HG02884 (cell line): Measurements from ENCODE around the gene VPS13C.
"Not testable (repeated sequence)": the region's sequence is repeated elsewhere in the genome, so short reads cannot be mapped to it uniquely, and the experiment has no call there.

Experiments used
- ATAC-seq: cut with Tn5 transposase; IDR thresholded peaks from one replicate; pipeline ENCODE4 v1.9.1; 2021; ENCODE audit warnings: mild to moderate bottlenecking, moderate library complexity; ENCODE audit not compliant: unreplicated experiment

VPS13C gene

DNA sequence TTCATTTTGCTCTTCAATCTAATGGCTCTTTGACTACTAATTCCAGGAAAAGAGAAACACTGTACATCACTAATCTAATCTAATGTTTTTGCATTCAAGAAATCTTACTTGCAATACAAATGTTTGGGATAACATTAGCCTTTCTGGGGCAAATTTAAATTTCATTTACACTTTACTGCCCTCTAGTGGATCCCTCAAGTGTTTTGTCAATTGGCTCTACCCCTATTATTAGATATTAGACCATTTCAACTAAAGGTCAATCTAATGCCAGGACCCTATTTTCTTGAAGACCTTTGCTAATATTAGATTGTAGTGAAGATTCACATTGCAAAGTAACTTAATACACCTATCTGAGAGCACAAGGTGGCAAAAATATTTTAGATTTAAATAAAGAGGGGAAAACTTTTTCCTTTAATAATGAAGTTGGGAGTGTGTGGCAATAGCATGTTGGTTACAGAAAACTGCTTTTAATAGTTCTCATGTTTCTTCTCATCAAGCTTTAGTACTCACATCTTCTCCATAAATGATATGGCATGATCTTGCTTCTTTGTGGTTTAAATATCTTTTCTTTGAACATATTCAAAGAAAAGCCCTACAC, 11.6 kb upstream of the VPS13C start:
- no peak for ATAC-seq

DNA sequence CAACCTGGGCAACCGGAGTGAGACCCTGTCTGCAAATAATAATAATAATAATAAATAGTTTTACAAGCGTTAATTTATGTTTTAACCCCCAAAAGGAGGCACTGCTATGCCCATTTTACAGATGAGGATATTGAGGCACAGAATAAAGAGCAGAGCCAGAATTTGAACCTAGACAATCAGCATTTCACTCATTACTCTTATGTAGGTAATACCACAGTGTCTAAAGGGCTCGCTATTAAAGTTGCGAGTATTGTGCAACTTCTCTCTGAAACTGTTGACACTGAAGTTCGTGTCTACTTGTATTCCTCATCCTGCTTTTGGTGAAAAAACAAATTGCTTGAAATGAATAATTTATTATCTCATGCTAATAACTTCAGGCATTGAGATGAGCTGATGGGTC, 9.3 kb upstream of the VPS13C start:
- ATAC-seq: no peak

DNA sequence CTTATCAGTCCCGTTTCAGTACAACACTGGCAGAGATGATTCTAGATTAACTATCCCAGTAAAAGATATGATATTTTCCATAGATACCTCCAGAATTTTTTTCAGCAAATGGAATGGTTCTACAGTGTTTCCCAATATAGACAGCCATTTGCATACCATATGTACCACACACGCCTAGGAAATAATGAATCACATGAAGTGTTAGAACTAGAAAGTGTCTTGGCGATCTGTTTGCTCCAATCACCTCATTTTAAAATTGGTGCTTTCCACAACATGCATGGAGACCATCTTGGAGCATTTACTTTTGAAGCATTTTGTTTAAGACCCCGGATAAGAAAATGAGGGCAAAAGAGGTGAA, 8.5 kb upstream of the VPS13C start:
- ATAC-seq: no peak

DNA sequence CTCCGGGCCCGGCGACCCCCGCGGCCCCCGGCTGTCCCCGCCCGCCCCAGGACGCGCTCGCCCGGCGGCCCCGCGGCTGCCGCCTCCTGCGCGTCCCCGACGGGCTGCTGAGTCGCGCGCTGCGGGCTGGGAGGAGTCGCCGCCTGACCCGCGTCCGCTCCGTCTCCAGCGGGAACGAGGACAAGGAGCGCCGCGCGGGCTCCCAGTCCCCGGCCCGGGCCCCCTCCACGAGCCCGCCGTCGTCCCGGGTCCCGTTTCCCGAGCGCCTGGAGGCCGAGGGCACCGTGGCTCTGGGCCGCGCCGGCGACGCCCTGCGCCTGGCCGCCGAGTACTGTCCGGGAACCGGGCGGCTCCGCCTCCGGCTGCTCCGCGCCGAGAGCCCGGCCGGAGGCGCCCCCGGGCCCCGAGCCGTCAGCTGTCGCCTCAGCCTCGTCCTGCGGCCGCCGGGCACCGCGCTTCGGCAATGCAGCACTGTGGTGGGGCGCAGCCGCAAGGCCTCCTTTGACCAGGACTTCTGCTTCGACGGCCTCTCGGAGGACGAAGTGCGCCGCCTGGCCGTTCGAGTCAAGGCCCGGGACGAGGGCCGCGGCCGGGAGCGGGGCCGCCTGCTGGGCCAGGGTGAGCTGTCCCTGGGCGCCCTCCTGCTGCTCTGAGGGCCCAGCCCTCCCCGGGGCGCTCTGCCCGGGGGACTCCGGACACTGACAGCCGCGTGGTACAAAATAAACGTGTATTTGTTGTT, 8.0 kb upstream of the VPS13C start:
- peak; percentile 40 for ATAC-seq

DNA sequence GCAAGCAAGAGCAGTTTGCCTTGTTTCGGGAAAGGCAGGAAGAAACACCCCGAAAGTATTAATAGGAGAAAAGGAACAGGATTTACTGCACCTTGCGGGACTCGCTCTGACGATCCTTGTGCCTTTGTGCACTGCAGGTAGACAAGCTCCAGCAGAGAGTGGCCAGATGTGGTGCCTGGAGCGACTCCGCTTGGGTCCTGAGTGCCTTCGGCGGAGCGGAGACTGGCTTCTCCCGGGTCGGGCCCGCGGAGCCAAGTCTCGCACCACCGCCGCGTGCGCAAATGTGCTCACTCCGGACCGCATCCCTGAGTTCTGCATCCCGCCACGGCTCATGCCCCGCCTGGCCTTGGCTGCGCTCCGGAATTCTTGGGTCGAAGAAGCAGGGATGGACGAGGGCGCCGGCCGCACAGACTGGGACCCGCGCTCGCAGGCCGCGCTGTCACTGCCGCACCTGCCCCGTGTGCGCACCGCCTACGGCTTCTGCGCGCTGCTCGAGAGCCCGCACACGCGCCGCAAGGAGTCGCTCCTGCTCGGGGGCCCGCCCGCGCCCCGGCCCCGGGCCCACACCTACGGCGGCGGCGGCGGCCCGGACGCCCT, 7.3 kb upstream of the VPS13C start:
- ATAC-seq: peak; percentile 27

DNA sequence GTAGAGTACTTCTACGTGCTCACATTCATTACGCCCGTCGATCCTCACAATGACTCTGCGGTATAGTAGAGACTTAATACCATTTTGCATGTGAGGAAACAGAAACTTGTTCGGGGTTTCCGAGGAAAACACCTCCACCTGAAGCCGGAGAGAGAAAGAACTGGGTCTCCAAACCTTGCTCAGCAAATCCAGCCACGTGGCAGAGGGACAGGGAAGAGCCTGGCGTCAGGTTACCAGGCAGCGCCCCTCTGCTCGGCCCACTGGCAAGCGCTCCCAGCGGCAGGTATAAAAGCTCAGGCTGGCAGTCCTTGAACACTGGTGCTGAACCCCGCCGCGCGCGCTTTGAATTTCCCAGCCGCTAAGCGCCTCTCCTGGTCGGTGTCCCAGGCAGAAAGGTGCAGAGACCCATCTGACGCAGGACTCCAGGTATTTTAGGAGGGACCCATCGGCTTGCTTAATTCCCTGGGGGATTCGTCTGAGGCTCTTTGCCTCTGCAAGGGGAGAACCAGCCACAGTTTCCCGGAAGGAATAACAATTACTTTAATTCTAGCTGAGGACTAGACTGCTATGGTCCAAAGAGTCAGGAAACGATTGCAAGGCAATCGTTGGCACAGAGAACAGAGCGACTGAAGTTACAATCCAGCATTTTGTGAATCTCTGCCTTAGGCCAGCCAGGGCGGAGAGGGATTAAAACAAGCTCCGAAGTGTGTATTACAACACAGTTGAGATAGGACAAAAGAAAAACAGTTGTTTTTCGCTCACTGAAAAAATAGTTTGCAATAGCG, 6.6 kb upstream of the VPS13C start, which contains the start of gene C2CD4A:
TSS of gene C2CD4A (plus strand) at position 315 of the 785 bp plus-strand sequence. CDS start 637 bp downstream, outside the sequence.
- no peak for ATAC-seq

DNA sequence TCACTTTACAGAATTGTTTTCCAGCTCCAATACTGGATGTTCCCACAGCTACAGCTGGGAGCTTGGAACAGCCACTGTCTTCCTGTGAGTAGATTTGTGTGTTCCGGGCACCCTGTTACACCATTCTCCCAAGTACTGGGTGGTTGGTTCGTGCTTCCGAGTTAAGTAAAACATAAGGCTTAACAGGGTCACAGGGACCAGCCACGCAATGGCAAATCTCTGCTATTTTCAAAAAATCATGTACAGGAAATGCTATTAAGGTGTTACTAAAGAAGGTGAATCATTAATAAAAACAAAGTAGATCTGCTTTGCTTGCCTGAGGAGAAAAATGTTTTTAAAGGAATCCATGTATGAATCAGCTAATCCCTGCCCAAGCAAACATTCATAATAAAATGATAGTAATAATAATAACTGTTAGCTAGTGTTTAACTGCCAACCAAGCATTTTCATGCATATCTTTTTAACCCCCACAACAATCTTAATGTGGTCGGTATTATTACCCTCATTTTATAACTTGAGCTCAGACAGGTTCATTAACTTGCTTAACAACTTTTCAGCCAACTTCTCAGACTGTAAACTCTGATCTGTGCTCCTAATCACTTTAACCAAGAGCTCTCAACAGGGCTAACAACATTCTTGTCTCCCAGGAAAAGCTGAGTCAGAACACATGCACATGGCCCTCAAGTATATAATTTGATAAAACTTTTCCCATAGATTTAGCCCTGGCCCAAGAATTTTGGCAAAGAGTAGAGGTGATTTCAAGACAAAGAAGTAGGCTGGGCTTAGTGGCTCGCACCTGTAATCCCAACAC, 3.8 kb upstream of the VPS13C start:
- no peak for ATAC-seq

DNA sequence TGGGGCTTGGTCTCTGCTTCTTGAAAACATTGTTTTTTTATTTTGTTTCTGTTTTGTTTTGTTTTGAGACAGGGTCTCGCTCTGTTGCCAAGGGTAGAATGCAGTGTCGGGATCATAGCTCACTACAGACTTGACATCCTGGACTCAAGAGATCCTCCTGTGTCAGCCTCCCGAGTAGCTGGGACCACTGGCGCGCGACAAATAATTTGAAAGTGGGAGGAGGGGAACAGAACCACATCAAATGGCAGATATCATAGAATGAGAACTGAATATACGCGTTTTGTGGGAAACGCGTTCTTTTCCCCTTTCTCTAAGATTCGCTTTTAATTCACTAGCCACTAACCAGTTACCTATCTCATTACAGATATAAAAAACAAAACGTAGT, 641 bp upstream of the VPS13C start:
- no peak for ATAC-seq

DNA sequence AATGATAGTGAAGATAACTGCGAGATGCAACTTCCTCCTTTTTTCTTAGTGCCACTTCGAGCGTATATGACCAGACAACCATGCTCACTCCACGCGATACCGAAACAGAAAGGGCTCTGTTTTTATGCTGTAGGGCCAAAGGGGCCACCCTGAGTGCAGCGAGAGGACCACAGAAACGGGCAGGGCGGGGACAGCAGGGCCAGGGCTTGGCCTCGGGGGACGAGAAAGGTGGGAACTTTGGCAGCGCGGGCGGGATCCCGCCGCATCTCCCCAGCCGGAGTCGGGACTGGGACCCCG, 483 bp downstream of the VPS13C start:
- ATAC-seq: peak; percentile 77

DNA sequence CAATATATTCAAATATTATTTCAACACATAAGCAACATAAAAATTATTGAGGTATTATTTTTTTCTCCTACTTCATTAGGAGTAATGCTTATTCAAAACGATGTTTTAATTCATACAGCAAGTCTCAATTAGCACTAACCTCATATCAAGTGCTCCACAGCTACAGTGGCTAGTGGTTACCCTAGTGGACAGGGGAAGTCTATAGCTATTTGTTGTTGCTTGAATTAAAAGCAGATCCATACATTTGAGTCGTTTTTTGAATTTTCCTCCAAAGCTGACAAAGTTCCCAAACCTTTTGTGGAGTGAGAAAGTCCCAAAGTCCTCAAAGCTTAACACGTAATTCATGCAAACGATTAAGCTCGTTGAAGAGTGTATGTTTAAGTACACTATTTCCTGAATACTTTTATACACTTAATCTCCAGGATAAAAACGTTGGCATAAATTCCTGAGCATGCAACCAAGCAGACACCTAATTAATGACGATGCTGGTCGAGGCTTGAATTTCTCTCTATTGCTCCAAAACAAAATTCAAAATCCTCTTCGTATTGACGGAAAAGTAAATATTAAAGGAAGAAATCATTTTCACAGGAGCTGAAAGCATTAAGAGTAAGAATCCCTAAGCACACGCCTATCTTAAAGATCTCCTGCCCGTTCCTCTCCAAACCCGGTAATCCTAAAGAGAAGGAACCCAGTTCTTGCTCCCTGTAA, 985 bp downstream of the VPS13C start:
- no peak for ATAC-seq

DNA sequence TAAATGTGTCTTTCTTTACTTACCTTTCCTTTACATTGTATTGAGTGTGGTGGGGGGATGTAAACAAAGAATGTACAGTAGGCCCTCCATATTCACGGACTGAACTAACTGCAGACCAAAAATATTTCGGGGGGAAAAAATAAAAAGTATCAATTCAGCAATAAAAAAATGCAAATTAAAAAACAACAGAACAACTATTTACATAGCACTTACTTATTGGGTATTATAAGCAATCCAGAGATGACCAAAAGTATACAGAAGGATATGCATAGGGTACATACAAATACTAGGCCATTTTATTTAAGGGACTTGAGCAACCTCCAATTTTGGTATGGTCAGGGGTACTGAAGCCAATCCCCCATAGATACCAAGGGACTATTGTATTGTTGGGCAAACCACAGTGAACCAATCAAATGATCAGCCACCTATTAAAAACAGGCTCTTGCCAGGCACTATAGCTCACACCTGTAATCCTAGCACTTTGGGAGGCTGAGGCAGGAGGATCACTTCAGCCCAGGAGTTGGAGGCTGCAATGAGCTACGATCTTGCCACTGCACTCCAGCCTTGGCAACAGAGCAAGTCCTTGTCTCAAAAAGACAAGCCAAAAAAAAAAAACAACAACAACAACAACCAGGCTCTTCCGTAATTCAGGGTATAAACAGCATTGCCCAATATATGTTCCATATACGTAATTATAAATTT, 1.8 kb downstream of the VPS13C start:
- no peak for ATAC-seq

DNA sequence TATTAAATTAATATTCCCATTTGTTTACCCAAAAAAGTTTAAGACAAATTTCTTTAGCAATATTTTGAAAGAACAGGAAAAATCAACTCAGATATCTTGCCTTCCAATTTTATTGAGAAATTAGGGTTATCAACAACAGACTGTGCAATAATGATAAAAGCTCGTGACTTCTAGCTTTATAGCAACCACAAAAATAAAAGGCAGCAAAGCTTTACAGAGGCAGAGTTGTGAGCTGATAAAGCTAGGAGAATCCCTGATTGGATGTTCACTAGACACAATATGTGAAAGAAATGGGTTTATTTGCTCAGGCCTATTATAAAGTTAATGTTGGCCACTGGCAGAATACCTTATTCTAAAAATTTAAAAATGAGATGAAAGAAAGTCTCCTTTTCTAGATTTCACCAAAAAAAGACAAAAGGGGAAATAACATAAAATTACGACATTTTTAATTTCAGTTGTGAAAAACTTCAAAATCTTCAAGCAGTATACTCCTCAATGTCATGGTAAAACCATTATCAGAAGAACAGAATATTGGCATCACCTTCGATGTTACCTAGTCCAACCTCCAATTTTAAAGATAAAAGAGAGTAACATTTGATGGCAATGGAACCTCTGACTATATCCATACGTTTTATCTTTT, 2.8 kb downstream of the VPS13C start:
- ATAC-seq: no peak

DNA sequence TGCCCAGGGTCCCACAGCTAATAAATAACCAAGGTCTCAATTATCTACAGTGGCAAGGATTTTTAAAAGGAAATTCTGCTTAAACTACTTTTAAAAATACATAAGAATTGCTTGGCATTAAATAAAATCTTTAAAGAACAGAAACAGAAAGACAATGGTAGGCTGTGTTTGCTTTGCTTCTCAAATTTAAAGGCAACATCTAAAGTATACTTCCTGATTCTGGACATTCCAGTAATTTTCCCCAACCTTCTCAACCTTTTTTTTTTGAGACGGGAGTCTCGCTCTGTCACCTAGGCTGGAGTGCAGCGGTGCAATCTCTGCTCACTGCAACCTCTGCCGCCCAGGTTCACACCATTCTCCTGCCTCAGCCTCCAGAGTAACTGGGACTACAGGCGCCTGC, 5.3 kb downstream of the VPS13C start:
- ATAC-seq: no peak

DNA sequence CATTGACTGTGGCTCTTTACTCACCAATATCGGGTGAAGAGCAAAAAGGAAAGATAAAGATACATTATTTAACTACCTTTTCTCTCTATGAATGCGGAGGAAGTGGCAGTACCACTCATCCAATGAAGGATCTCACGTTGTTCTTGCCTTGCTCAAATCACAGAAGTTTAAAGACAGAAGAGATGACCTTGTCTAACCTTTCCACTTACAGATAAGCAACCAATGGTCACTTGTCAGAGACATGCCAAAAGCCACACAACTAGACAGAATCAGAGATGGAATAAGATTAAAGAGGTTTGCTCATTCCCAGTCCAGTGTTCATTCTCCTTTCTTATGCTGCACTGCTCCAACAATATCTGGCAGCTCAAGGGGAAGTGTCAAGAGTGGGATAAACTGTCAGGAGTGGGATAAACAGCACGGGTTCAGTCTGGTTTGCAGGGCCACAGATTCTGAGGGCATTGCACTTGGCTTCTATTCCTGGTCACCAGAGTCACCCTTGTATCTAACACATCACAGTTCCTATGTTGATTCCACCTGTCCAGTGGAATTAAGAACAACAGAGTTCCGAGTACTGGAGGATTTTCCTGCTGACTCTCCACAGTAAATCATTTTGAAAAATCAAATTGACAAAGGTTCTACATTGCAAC, 6.7 kb downstream of the VPS13C start:
- no peak for ATAC-seq

DNA sequence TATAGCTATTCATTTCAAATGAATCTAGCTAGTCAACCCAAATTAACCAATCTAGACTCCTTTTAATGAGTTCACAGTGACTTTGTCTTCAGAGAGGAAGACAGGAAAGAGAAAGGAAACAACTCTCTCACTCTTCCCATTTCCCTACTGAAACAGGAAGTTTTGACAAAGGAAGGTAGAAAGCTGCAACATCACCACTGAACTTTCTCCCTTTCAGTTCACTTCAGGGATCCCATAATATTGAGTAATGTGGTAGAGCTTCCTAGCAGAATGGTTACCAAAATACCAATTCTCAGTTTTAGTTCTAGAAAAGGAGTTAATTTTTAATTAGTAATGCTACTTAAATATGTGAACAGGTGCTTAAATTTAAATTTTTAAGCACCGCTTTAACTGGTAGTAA, 7.5 kb downstream of the VPS13C start:
- ATAC-seq: no peak

DNA sequence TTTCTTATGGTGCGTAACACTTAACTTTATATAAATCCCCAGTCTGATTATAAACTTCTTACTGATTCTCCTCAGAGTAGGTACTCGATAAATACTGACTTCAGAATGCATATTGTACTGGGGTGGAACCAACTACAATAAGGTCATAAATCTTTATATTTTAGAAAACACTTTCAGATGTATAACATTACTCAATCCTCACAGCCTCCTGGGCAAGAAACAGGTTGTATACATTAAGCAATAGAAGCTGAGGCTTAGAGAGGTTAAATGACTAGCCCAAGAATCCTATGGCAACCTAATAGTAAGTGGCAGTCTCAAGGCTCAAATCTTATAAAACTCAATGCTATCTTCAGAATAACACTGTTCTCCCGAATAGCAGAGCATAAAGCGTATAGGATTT, 9.1 kb downstream of the VPS13C start:
- no peak for ATAC-seq

DNA sequence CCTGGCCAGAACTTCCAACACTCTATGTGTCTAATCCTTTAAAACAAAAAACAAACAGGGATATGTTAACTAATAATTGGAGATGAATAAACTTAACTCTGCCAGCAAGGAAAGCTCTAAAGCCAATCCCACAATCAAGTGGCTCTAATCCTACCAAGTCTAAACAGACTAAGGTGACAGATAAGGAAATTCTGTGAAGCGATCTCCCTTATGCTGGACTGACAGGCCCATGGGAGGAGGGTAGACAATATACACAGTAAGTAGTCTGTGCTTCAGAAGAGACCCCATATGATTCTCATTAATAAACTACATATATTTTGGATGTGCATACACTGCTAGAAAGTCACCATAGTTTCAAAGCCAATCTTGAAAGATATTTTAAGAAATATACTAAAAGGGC, 10.1 kb downstream of the VPS13C start:
- no peak for ATAC-seq

DNA sequence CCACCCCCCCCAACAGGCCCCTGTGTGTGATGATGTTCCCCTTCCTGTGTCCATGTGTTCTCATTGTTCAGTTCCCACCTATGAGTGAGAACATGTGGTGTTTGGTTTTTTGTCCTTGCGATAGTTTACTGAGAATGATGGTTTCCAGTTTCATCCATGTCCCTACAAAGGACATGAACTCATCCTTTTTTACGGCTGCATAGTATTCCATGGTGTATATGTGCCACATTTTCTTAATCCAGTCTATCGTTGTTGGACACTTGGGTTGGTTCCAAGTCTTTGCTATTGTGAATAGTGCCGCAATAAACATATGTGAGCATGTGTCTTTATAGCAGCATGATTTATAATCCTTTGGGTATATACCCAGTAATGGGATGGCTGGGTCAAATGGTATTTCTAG, 12.0 kb downstream of the VPS13C start:
- ATAC-seq: not testable (repeated sequence)

DNA sequence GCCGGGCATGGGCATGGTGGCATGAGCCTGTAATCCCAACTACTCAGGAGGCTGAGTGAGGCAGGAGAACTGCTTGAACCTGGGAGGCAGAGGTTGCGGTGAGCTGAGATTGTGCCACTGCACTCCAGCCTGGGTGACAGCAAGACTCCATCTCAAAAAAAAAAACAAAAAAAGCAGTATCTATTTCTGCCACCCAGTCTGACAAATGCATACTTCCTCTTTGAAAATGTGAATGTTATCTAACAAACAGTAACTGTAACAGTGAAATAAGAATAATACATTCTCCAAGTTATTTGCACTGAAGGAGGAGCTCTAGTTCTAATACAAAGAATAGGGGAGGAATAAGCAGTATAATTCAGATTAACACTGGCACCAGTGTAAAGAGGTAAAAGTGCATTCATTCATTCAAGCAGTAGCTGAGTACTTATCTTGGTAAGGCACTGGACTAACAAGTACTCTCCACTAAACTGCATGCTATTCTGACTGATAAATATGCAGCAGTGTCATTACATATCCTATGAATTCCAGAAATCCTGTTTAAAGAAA, 12.9 kb downstream of the VPS13C start:
- no peak for ATAC-seq
